ENCODE data around the gene CALHM3.

CALHM3 gene

GRCh38 chr10:103472005-103472404 lies 7.0 kb downstream of the CALHM3 start:
- DNase-seq = no peak

GRCh38 chr10:103470761-103471653 lies 8.0 kb downstream of the CALHM3 start:
- DNase-seq = peak; percentile 65

GRCh38 chr10:103469201-103469600 lies 9.8 kb downstream of the CALHM3 start:
- DNase-seq = no peak

- DNase-seq = no peak
Observed at GRCh38 chr10:103467406-103467805, 11.6 kb downstream of the CALHM3 start.

GRCh38 chr10:103466734-103467133 lies 12.3 kb downstream of the CALHM3 start:
- DNase-seq = no peak

GRCh38 chr10:103465411-103466179 lies 13.4 kb downstream of the CALHM3 start:
- no peak for DNase-seq

GRCh38 chr10:103463499-103463898 lies 15.5 kb downstream of the CALHM3 start:
- DNase-seq = no peak

- no peak for DNase-seq
Observed at GRCh38 chr10:103459615-103460014, 19.4 kb downstream of the CALHM3 start.

- DNase-seq = no peak
Observed at GRCh38 chr10:103458720-103459119, 20.3 kb downstream of the CALHM3 start, which contains the start of gene CALHM1. TSS of gene CALHM1 (minus strand) at chr10:103458900. CDS start at chr10:103458751, 149 bp downstream.

- no peak for DNase-seq
Observed at GRCh38 chr10:103457896-103458583, 21.0 kb downstream of the CALHM3 start.

- DNase-seq = no peak
Observed at GRCh38 chr10:103457176-103457712, 21.8 kb downstream of the CALHM3 start.

- no peak for DNase-seq
Observed at GRCh38 chr10:103456074-103456660, 22.9 kb downstream of the CALHM3 start.

- no peak for DNase-seq
Observed at GRCh38 chr10:103455235-103455634, 23.8 kb downstream of the CALHM3 start.

- no peak for DNase-seq
Observed at GRCh38 chr10:103454026-103454425, 25.0 kb downstream of the CALHM3 start.

GRCh38 chr10:103452506-103453230 lies 26.4 kb downstream of the CALHM3 start:
- DNase-seq = no peak

- DNase-seq = peak; percentile 67
Observed at GRCh38 chr10:103451831-103452505, 27.1 kb downstream of the CALHM3 start, which contains the start of gene CALHM2. TSS of gene CALHM2 (minus strand) at chr10:103452370. CDS start at chr10:103449941, 2,429 bp downstream.

GRCh38 chr10:103451091-103451813 lies 27.8 kb downstream of the CALHM3 start:
- DNase-seq = peak; percentile 50

- no peak for DNase-seq
Observed at GRCh38 chr10:103450201-103450695, 28.8 kb downstream of the CALHM3 start.

- no peak for DNase-seq
Observed at GRCh38 chr10:103449208-103450144, 29.6 kb downstream of the CALHM3 start.
